PFSK-1 (cell line): Measurements from ENCODE around the gene FAM20C.

ENCODE experiments used
- POLR2AphosphoS5 ChIP-seq: IDR thresholded peaks from 2 replicates; pipeline ENCODE4 v1.6.1; 2012; ENCODE audit warnings: low read depth, mild to moderate bottlenecking, control low read depth, low read length, moderate library complexity
- REST ChIP-seq, 2 experiments: IDR thresholded peaks; 2 replicates each; pipeline versions ENCODE4 v1.6.1 to v1.8.0; 2011 to 2012; ENCODE audit warnings: low read depth in 2 of 2, low read length in 2 of 2, control low read depth in 1 of 2, inconsistent platforms in 1 of 2, mild to moderate bottlenecking in 1 of 2, moderate library complexity in 1 of 2; ENCODE audit not compliant: insufficient read depth in 1 of 2

DNA sequence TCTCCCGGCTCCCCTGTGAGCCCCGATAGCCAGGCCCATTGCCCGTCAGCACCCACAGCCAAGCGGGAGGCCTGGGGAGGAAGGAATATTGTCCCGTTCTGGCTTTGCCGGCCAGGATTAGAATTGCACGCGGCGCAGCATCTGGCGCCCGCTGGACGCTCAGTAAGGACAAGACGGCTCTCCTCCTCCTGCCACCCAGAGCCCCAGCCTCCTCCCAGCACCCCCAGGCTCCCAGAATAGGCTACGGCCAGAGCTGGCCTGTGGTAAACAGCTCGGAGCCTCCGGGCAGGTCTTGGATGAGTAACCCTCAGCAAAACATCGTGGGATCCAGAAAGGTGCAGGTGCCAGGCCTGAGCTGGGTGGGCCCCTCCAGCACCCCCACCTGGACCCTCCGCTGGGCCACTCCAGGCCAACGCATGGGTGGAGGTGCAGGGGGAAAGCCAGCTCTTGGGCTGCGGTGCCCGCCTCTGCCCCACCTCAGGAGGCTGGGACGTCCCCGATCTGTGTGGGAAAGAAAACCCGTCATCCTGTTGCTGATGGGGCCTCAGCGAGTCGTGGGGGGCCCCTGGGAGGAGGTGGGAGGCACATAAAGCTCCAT, 5.8 kb upstream of the FAM20C start:
- no peak for TF ChIP-seq REST (IDR thresholded peaks at IDR 0.05; ENCODE audit: insufficient read depth in 1 of 2, low read depth in 2 of 2, low read length in 2 of 2)
- no peak for TF ChIP-seq POLR2AphosphoS5
